Subcutaneous adipose tissue (tissue), 4 donors: ENCODE measurements around the gene TAS2R31. TPM values are rescaled to one million over a fixed set of nuclear protein-coding genes. Genes with fewer than 3 reads are reported as not detected.
"Not testable (repeated sequence)": the region's sequence is repeated elsewhere in the genome, so short reads cannot be mapped to it uniquely, and the experiment has no call there.

Experiments used
- total RNA-seq, 4 donors: library from RNA; depleted of rRNA; stranded (reverse); fragments of >200 nt; gene quantifications; one replicate each; pipeline ENCODE4 v1.1.0, GENCODE V29; 2016
- TF ChIP-seq, protein P1 (sequence below): fragments of 450-650 bp; IDR thresholded peaks from one replicate; pipeline ENCODE4 v1.5.1; 2016; ENCODE audit warnings: low read depth, mild to moderate bottlenecking, control low read depth, antibody characterized with exemption, moderate library complexity

Gene TAS2R31
- total RNA-seq, 4 donors from 2014 or later, result 3.4 to 7.6 (median 6.0) TPM

GRCh38 chr12:11062194-11062593 lies 31.0 kb upstream of the TAS2R31 start, which contains the start of gene TAS2R46:
Gene TAS2R46, minus strand, starts transcription at chr12:11062294. Its CDS starts 0 bp downstream, at chr12:11062294.
- TF ChIP-seq, protein P1, sequence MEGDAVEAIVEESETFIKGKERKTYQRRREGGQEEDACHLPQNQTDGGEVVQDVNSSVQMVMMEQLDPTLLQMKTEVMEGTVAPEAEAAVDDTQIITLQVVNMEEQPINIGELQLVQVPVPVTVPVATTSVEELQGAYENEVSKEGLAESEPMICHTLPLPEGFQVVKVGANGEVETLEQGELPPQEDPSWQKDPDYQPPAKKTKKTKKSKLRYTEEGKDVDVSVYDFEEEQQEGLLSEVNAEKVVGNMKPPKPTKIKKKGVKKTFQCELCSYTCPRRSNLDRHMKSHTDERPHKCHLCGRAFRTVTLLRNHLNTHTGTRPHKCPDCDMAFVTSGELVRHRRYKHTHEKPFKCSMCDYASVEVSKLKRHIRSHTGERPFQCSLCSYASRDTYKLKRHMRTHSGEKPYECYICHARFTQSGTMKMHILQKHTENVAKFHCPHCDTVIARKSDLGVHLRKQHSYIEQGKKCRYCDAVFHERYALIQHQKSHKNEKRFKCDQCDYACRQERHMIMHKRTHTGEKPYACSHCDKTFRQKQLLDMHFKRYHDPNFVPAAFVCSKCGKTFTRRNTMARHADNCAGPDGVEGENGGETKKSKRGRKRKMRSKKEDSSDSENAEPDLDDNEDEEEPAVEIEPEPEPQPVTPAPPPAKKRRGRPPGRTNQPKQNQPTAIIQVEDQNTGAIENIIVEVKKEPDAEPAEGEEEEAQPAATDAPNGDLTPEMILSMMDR, result not testable (repeated sequence)

GRCh38 chr12:11059784-11060183 lies 28.6 kb upstream of the TAS2R31 start:
- TF ChIP-seq, protein P1, result no peak

DNA sequence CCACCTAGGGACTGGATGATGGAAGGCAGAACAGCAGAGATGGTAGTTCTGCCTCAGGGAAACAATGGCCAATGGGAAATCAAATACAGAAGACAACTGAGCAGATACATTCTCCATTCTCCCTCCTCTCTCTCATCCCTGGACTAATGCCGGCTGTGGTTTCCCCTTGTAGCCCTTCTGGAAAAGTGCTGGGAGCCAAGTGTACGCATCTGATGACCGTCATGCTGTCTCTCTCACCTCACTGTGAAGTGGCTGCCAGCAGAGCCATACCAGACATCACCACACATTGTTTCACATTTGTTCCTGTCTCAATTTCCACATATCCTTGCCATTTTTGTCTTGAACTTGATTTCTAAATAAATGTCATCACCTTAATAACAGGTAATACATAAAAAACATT lies 27.8 kb upstream of the TAS2R31 start:
- TF ChIP-seq, protein P1, result no peak

DNA sequence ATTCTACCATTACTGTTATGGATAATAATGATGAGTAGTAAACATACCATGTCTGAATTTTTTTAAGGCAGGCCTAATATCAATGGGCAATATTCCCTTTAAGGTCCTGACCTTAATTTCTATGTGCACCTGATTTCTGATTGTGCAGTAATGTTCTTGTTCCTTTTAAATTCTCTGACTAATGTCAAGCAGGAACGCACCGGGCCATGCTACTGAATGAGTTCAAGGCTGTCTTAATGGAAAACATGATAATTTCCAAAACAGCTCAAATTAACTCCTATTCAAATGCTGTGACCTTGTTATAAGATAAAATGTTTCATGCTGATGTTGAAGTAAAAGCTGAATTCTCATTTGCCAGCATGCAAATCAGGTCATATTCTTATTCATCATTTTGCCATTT lies 24.1 kb upstream of the TAS2R31 start:
- TF ChIP-seq, protein P1, result no peak

DNA sequence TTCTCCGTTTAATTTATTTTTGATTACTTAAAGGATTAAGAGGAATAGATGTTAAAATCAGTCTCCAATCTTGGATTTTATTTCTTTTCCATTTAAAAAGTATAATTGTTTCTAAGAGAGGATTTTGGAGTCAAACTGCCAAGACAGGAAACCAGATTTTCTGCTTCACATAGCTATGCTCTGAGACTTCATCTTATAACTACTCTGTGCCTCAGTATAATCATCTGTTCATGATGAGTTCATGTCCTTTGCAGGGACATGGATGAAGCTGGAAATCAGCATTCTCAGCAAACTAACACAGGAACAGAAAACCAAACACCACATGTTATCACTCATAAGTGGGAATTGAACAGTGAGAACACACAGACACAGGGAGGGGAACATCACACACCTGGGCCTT lies 9.0 kb upstream of the TAS2R31 start:
- TF ChIP-seq, protein P1, result no peak

DNA sequence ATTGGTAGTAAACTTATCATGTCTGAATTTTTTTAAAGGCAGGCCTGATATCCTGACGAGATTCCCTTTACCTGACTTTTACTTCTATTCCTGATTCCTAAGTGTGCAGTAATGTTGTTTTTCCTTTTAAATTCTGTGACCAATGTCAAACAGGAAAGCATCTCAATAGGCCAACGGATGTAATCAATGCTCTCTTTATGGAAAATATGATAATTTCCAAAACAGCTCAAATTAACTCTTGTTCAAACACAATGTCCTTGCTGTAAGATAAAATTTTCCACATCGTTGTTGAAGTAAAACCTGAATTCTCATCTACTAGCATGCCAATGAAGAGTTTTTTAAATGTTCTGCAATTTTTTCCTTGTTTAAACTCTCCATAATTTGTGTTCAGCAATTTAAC lies 8.0 kb upstream of the TAS2R31 start:
- TF ChIP-seq, protein P1, result no peak

GRCh38 chr12:11026118-11026517 lies 5.1 kb downstream of the TAS2R31 start:
- TF ChIP-seq, protein P1, result no peak
